Loucy (cell line): Measurements from ENCODE around the gene TRIM33.

Experiments used
- CTCF ChIP-seq: fragments of 200-600 bp; sonication (generic); conservative IDR thresholded peaks from 2 replicates; pipeline ENCODE4 v1.5.1; 2014; ENCODE audit warnings: mild to moderate bottlenecking, antibody characterized with exemption, low read length
- EZH2phosphoT487 ChIP-seq: fragments of 200-600 bp; IDR thresholded peaks from 2 replicates; pipeline ENCODE4 v1.6.1; 2018; ENCODE audit warnings: antibody characterized with exemption, mild to moderate bottlenecking, moderate library complexity, borderline replicate concordance

DNA sequence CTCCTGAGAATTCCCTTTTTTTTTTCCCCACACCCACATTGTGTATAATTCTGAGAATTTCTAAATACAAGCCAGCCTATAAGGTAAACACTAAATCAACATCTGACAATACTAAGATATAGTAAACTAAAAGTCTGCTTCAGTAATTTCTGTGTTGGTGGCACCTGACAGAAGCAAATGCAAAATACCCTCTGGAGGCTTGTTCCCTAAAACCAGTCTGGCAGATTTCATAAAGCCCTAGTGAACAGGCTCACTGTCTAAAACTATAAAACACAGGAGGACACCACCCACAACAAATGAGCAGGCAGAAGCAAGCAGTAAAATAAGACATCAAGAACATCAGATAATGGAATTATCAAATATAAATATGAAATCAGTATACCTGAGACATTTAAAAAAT is 11.5 kb downstream of the TRIM33 start:
- TF ChIP-seq CTCF (no peak), EZH2phosphoT487 (no peak)
